ENCODE data around the gene GAL3ST1.

- TF ChIP-seq CTCF (conservative IDR thresholded peaks at IDR 0.05; ENCODE audit: low read length): no peak
- no peak for TF ChIP-seq EZH2phosphoT487 (IDR thresholded peaks at IDR 0.05; ENCODE audit: borderline replicate concordance)
These were observed 6.4 kb upstream of the GAL3ST1 start for GRCh38 chr22:30580896-30581295.

Data from Loucy (cell line).